Measurements from ENCODE around the gene BGLAP.

BGLAP gene

GRCh38 chr1:156257711-156258110, 15.7 kb downstream of the BGLAP start:
- DNase-seq (ENCODE audit: low read depth in 3 of 3): no peak

- DNase-seq (ENCODE audit: low read depth in 3 of 3): no peak
Measured at GRCh38 chr1:156258859-156259258, 16.9 kb downstream of the BGLAP start.

- no peak for DNase-seq (ENCODE audit: low read depth in 3 of 3)
Measured at GRCh38 chr1:156259805-156260204, 17.8 kb downstream of the BGLAP start.

GRCh38 chr1:156260896-156261295, 18.9 kb downstream of the BGLAP start:
- DNase-seq (ENCODE audit: low read depth in 3 of 3): no peak

GRCh38 chr1:156262461-156263287, 20.7 kb downstream of the BGLAP start:
- DNase-seq (ENCODE audit: low read depth in 3 of 3): no peak

GRCh38 chr1:156263288-156263655, 21.3 kb downstream of the BGLAP start:
- DNase-seq (ENCODE audit: low read depth in 3 of 3): no peak

GRCh38 chr1:156266051-156266450, 24.1 kb downstream of the BGLAP start:
- DNase-seq (ENCODE audit: low read depth in 3 of 3): no peak

GRCh38 chr1:156268336-156268735, 26.4 kb downstream of the BGLAP start:
- DNase-seq (ENCODE audit: low read depth in 3 of 3): no peak

GRCh38 chr1:156270314-156270713, 28.3 kb downstream of the BGLAP start:
- no peak for DNase-seq (ENCODE audit: low read depth in 3 of 3)

GRCh38 chr1:156276532-156276931, 34.5 kb downstream of the BGLAP start:
- no peak for DNase-seq (ENCODE audit: low read depth in 3 of 3)

GRCh38 chr1:156276966-156277381, 35.0 kb downstream of the BGLAP start:
- no peak for DNase-seq (ENCODE audit: low read depth in 3 of 3)

- no peak for DNase-seq (ENCODE audit: low read depth in 3 of 3)
Measured at GRCh38 chr1:156279837-156280236, 37.9 kb downstream of the BGLAP start.

- DNase-seq (ENCODE audit: low read depth in 3 of 3): peak in 2 of 3 experiments; percentile 15 to 51
Measured at GRCh38 chr1:156281281-156281680, 39.3 kb downstream of the BGLAP start.

- peak in 1 of 3 experiments; percentile 32 for DNase-seq (ENCODE audit: low read depth in 3 of 3)
Measured at GRCh38 chr1:156281693-156282478, 39.9 kb downstream of the BGLAP start.

GRCh38 chr1:156282479-156283222, 40.7 kb downstream of the BGLAP start, which contains the start of gene SMG5:
Gene SMG5 (minus strand): TSS chr1:156282825. CDS start chr1:156282680, 145 bp downstream.
- peak; percentile 91 to 95 (median 95) for DNase-seq (ENCODE audit: low read depth in 3 of 3)

- no peak for DNase-seq (ENCODE audit: low read depth in 3 of 3)
Measured at GRCh38 chr1:156283521-156283920, 41.5 kb downstream of the BGLAP start.

GRCh38 chr1:156284112-156284511, 42.1 kb downstream of the BGLAP start, which contains the start of gene TMEM79:
Gene TMEM79 (plus strand): TSS chr1:156284325. CDS start chr1:156285227, 902 bp downstream.
- no peak for DNase-seq (ENCODE audit: low read depth in 3 of 3)

GRCh38 chr1:156284757-156285156, 42.8 kb downstream of the BGLAP start:
- no peak for DNase-seq (ENCODE audit: low read depth in 3 of 3)

GRCh38 chr1:156285437-156285836, 43.5 kb downstream of the BGLAP start:
- DNase-seq (ENCODE audit: low read depth in 3 of 3): no peak

- DNase-seq (ENCODE audit: low read depth in 3 of 3): no peak
Measured at GRCh38 chr1:156286061-156286460, 44.1 kb downstream of the BGLAP start.

GRCh38 chr1:156289857-156290256, 47.9 kb downstream of the BGLAP start:
- DNase-seq (ENCODE audit: low read depth in 3 of 3): no peak
